ENCODE results near the gene MEP1A.

- TF ChIP-seq CTCF (IDR thresholded peaks at IDR 0.05), result no peak
- TF ChIP-seq EZH2 (IDR thresholded peaks at IDR 0.05; ENCODE audit: borderline replicate concordance, insufficient read depth, low read depth, low read length, poor library complexity, severe bottlenecking), result no peak
Measured at GRCh38 chr6:46764961-46765360, 28.2 kb upstream of the MEP1A start.
